BE2C (cell line): ENCODE results near the gene SLC38A5.

ENCODE experiments used
- DNase-seq: peaks from one replicate; pipeline ENCODE4 v3.0.0-alpha.2; 2020
- H3K27me3 ChIP-seq: fragments of 250-450 bp; sonication (Bioruptor Pico); 2 replicates; pipeline ENCODE4 v1.5.1; 2020; ENCODE audit warnings: mild to moderate bottlenecking
- H3K36me3 ChIP-seq: fragments of 250-450 bp; sonication (Bioruptor Pico); 2 replicates; pipeline ENCODE4 v1.5.1; 2020; ENCODE audit warnings: mild to moderate bottlenecking
- H3K4me1 ChIP-seq: fragments of 250-450 bp; sonication (Bioruptor Pico); 2 replicates; pipeline ENCODE4 v1.5.1; 2020
- H3K4me3 ChIP-seq: 2 replicates; pipeline ENCODE4 v1.5.1; 2011; ENCODE audit warnings: low read depth, low read length
- H3K9me3 ChIP-seq: fragments of 250-450 bp; sonication (Bioruptor Pico); 2 replicates; pipeline ENCODE4 v1.5.1; 2020
- TF ChIP-seq, protein P1 (sequence below): IDR thresholded peaks from 2 replicates; pipeline ENCODE4 v1.5.1; 2012; ENCODE audit warnings: mild to moderate bottlenecking, low read depth, low read length

The SLC38A5 gene

GRCh38 chrX:48514126-48514806, 44.2 kb upstream of the SLC38A5 start:
- Histone ChIP-seq H3K4me1 (peaks cover 9% of the 10 kb centered on the region), H3K36me3 (no peaks in the 10 kb centered on the region; the same call in 1 of the 2 replicates), H3K4me3 (no peak overlapping the region), H3K9me3 (no peaks in the 10 kb centered on the region), H3K27me3 (no peaks in the 10 kb centered on the region)
- DNase-seq = no peak
- TF ChIP-seq, protein P1, sequence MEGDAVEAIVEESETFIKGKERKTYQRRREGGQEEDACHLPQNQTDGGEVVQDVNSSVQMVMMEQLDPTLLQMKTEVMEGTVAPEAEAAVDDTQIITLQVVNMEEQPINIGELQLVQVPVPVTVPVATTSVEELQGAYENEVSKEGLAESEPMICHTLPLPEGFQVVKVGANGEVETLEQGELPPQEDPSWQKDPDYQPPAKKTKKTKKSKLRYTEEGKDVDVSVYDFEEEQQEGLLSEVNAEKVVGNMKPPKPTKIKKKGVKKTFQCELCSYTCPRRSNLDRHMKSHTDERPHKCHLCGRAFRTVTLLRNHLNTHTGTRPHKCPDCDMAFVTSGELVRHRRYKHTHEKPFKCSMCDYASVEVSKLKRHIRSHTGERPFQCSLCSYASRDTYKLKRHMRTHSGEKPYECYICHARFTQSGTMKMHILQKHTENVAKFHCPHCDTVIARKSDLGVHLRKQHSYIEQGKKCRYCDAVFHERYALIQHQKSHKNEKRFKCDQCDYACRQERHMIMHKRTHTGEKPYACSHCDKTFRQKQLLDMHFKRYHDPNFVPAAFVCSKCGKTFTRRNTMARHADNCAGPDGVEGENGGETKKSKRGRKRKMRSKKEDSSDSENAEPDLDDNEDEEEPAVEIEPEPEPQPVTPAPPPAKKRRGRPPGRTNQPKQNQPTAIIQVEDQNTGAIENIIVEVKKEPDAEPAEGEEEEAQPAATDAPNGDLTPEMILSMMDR = no peak

GRCh38 chrX:48513670-48514069, 43.6 kb upstream of the SLC38A5 start:
- Histone ChIP-seq H3K27me3 (no peaks in the 10 kb centered on the region), H3K4me3 (no peak overlapping the region), H3K4me1 (peaks cover 9% of the 10 kb centered on the region), H3K36me3 (no peaks in the 10 kb centered on the region; the same call in 1 of the 2 replicates), H3K9me3 (no peaks in the 10 kb centered on the region)
- TF ChIP-seq, protein P1 = no peak
- DNase-seq = peak; percentile 51

GRCh38 chrX:48512371-48512935, 42.4 kb upstream of the SLC38A5 start:
- no peaks in the 10 kb centered on the region; the same call in 1 of the 2 replicates for H3K36me3 ChIP-seq
- H3K9me3 ChIP-seq = no peaks in the 10 kb centered on the region
- peaks cover 9% of the 10 kb centered on the region for H3K4me1 ChIP-seq
- H3K4me3 ChIP-seq = no peak overlapping the region
- no peak for DNase-seq
- TF ChIP-seq, protein P1 = no peak
- H3K27me3 ChIP-seq = no peaks in the 10 kb centered on the region

- Histone ChIP-seq H3K4me1 (peaks cover 9% of the 10 kb centered on the region), H3K27me3 (no peaks in the 10 kb centered on the region), H3K36me3 (no peaks in the 10 kb centered on the region; the same call in 1 of the 2 replicates), H3K9me3 (no peaks in the 10 kb centered on the region), H3K4me3 (no peak overlapping the region)
- TF ChIP-seq, protein P1 = peak; percentile 57
- no peak for DNase-seq
These were observed 41.5 kb upstream of the SLC38A5 start for GRCh38 chrX:48511560-48511959.

DNA sequence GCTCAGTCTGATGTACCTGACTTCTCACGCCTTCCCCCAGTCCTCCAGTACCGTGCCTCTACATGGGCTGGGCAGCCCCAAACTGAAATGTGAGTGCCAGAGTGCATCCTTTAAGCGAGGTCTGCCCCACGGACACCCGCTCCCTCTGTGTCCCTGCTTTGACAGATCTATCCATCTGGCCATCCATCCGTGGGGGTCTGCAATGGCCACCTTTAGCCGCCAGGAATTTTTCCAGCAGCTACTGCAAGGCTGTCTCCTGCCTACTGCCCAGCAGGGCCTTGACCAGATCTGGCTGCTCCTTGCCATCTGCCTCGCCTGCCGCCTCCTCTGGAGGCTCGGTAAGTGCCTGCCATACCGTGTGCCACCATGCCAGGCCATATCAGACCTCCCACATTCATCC, 39.6 kb upstream of the SLC38A5 start:
- Histone ChIP-seq H3K4me3 (peak overlapping the region; percentile 67), H3K9me3 (no peaks in the 10 kb centered on the region), H3K27me3 (no peaks in the 10 kb centered on the region), H3K36me3 (no peaks in the 10 kb centered on the region; the same call in 1 of the 2 replicates), H3K4me1 (peaks cover 9% of the 10 kb centered on the region)
- TF ChIP-seq, protein P1 = no peak
- DNase-seq = no peak

- DNase-seq = no peak
- Histone ChIP-seq H3K4me3 (peak overlapping the region; percentile 67), H3K27me3 (no peaks in the 10 kb centered on the region), H3K4me1 (peaks cover 9% of the 10 kb centered on the region), H3K9me3 (no peaks in the 10 kb centered on the region), H3K36me3 (no peaks in the 10 kb centered on the region)
- TF ChIP-seq, protein P1 = no peak
These were observed 39.2 kb upstream of the SLC38A5 start for GRCh38 chrX:48509245-48509590.
